Type B pancreatic cell (in vitro differentiated cells): ENCODE measurements around the gene CDK5R2. TPM values are rescaled to one million over a fixed set of nuclear protein-coding genes. Genes with fewer than 3 reads are reported as not detected.

Source experiments
- DNase-seq: peaks from one replicate; pipeline ENCODE4 v3.0.0; 2021; ENCODE audit warnings: mixed read lengths; ENCODE audit not compliant: unreplicated experiment; ENCODE audit errors: extremely low spot score
- H3K27ac Mint-ChIP-seq: 2 replicates; pipeline ENCODE4 v1.8.0; 2021; ENCODE audit warnings: mild to moderate bottlenecking, mixed read lengths
- H3K27me3 Mint-ChIP-seq: 2 replicates; pipeline ENCODE4 v1.8.0; 2021; ENCODE audit warnings: mixed read lengths
- H3K36me3 Mint-ChIP-seq: 2 replicates; pipeline ENCODE4 v1.8.0; 2021; ENCODE audit warnings: mixed read lengths
- H3K4me1 Mint-ChIP-seq: one replicate; pipeline ENCODE4 v1.8.0; 2021; ENCODE audit warnings: mixed read lengths; ENCODE audit not compliant: unreplicated experiment
- H3K4me3 Mint-ChIP-seq: 2 replicates; pipeline ENCODE4 v1.8.0; 2021; ENCODE audit warnings: mild to moderate bottlenecking, mixed read lengths
- H3K9me3 Mint-ChIP-seq: 2 replicates; pipeline ENCODE4 v1.8.0; 2021; ENCODE audit warnings: mixed read lengths
- total RNA-seq: library from RNA; stranded (reverse); gene quantifications from 2 replicates; pipeline ENCODE4 v1.2.1, GENCODE V29; 2021; ENCODE audit warnings: low replicate concordance
- TF ChIP-seq, protein P1 (sequence below): fragments of 200-600 bp; sonication (generic); conservative IDR thresholded peaks from 2 replicates; pipeline ENCODE4 v1.5.0; 2021; ENCODE audit warnings: antibody characterized with exemption, mild to moderate bottlenecking

CDK5R2 gene
- total RNA-seq, 1 donor from 2014 or later = 5.9 TPM

- no peak overlapping the region for H3K4me3 Mint-ChIP-seq
- H3K27ac Mint-ChIP-seq = no peak overlapping the region
- peak; percentile 65 for DNase-seq
- H3K27me3 Mint-ChIP-seq = peaks cover 83% of the 10 kb centered on the region
- TF ChIP-seq, protein P1, sequence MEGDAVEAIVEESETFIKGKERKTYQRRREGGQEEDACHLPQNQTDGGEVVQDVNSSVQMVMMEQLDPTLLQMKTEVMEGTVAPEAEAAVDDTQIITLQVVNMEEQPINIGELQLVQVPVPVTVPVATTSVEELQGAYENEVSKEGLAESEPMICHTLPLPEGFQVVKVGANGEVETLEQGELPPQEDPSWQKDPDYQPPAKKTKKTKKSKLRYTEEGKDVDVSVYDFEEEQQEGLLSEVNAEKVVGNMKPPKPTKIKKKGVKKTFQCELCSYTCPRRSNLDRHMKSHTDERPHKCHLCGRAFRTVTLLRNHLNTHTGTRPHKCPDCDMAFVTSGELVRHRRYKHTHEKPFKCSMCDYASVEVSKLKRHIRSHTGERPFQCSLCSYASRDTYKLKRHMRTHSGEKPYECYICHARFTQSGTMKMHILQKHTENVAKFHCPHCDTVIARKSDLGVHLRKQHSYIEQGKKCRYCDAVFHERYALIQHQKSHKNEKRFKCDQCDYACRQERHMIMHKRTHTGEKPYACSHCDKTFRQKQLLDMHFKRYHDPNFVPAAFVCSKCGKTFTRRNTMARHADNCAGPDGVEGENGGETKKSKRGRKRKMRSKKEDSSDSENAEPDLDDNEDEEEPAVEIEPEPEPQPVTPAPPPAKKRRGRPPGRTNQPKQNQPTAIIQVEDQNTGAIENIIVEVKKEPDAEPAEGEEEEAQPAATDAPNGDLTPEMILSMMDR = no peak
- H3K4me1 Mint-ChIP-seq = no peaks in the 10 kb centered on the region
- H3K36me3 Mint-ChIP-seq = no peaks in the 10 kb centered on the region
- H3K9me3 Mint-ChIP-seq = no peaks in the 10 kb centered on the region
Observed at GRCh38 chr2:218953366-218953954, 6.0 kb upstream of the CDK5R2 start.

GRCh38 chr2:218954541-218955300 lies 4.7 kb upstream of the CDK5R2 start:
- H3K4me1 Mint-ChIP-seq = no peaks in the 10 kb centered on the region
- no peaks in the 10 kb centered on the region for H3K9me3 Mint-ChIP-seq
- peaks cover 85% of the 10 kb centered on the region for H3K27me3 Mint-ChIP-seq
- H3K27ac Mint-ChIP-seq = no peak overlapping the region
- TF ChIP-seq, protein P1 = no peak
- H3K4me3 Mint-ChIP-seq = no peak overlapping the region
- H3K36me3 Mint-ChIP-seq = no peaks in the 10 kb centered on the region
- DNase-seq = peak; percentile 32

DNA sequence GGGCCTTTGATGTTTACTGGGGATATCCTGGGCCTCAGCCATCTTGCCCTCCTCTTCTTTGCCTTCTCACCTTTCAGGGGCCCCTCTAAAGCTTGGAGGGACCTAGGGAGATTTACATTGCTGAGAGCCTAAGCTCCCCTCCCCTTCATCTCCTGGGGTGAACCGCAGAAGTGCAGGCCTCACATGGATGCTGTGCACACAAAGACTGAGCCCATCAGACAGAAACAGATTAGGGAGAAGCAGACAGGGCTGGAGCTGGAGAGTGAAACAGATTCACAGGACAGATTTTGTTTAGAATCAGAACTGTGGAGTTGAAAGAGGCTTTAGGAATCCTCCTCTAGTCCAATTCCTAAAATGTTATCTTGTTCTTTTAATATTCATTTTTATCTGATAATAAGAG lies 3.4 kb upstream of the CDK5R2 start:
- H3K4me3 Mint-ChIP-seq = no peak overlapping the region
- H3K36me3 Mint-ChIP-seq = no peaks in the 10 kb centered on the region
- peaks cover under 1% of the 10 kb centered on the region for H3K4me1 Mint-ChIP-seq
- H3K27ac Mint-ChIP-seq = no peak overlapping the region
- DNase-seq = peak; percentile 32
- TF ChIP-seq, protein P1 = no peak
- peaks cover 81% of the 10 kb centered on the region for H3K27me3 Mint-ChIP-seq
- H3K9me3 Mint-ChIP-seq = no peaks in the 10 kb centered on the region

DNA sequence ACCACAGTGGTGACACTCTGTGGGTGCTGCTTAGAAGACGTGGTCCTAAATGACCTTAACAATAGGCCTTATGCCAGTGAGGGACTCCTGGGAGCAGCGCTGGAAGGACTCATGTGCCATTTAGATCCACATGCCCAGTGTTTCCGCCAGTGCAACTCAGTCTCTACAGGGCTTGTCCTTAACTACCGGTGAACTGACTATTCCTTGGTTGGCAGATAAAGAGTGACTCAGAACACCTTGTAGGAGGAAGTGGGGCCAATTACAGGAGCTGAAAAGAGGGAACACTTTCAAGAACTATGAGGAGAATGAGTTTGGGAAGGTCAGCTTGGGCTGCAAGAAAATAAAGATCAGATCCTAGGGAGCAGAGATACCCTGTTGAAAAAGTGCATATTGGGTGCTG lies 1.8 kb upstream of the CDK5R2 start:
- TF ChIP-seq, protein P1 = no peak
- Mint-ChIP-seq H3K4me1 (peaks cover 4% of the 10 kb centered on the region), H3K9me3 (no peaks in the 10 kb centered on the region), H3K36me3 (no peaks in the 10 kb centered on the region), H3K4me3 (peak overlapping the region; percentile 55), H3K27ac (no peak overlapping the region), H3K27me3 (peaks cover 84% of the 10 kb centered on the region)
- DNase-seq = peak; percentile 45

GRCh38 chr2:218958276-218958675 lies 1.2 kb upstream of the CDK5R2 start:
- DNase-seq = peak; percentile 29
- TF ChIP-seq, protein P1 = no peak
- Mint-ChIP-seq H3K36me3 (no peaks in the 10 kb centered on the region), H3K4me3 (peak overlapping the region; percentile 84), H3K4me1 (peaks cover 9% of the 10 kb centered on the region), H3K27ac (no peak overlapping the region), H3K27me3 (peaks cover 85% of the 10 kb centered on the region), H3K9me3 (no peaks in the 10 kb centered on the region)
